Body of pancreas (tissue), 4 donors: Measurements from ENCODE around the gene EXT2. TPM values are rescaled to one million over a fixed set of nuclear protein-coding genes. Genes with fewer than 3 reads are reported as not detected.

ENCODE experiments used
- ATAC-seq: fragments of 150-250 bp; one replicate; pipeline ENCODE4 v1.9.1; 2016
- DNase-seq, 4 donors: peaks; one replicate each; pipeline ENCODE4 v3.0.0-alpha.2; 2019
- H3K27ac ChIP-seq, 4 donors: fragments of 200-600 bp; sonication (generic); 1 replicate in 3 of 4; 2 replicates in 1 of 4; pipeline versions ENCODE4 v1.5.1 to v1.6.1; 2016 to 2019; ENCODE audit warnings: mild to moderate bottlenecking in 1 of 4, mixed read lengths in 1 of 4, moderate library complexity in 1 of 4
- H3K27me3 ChIP-seq, 2 donors: fragments of 200-600 bp; sonication (generic); one replicate each; pipeline ENCODE4 v1.6.0; 2016; ENCODE audit warnings: mild to moderate bottlenecking in 1 of 2
- H3K36me3 ChIP-seq, 2 donors: fragments of 200-600 bp; sonication (generic); replicated peaks in 1 of 2; 2 replicates each; pipeline ENCODE4 v1.5.1; 2016; ENCODE audit warnings: low read depth in 2 of 2; ENCODE audit not compliant: insufficient read depth in 1 of 2
- H3K4me1 ChIP-seq: fragments of 200-600 bp; sonication (generic); one replicate; pipeline ENCODE4 v1.6.0; 2016
- H3K4me3 ChIP-seq, 2 donors: fragments of 200-600 bp; sonication (generic); 1 replicate in 1 of 2; 2 replicates in 1 of 2; pipeline ENCODE4 v1.5.1; 2016 to 2019
- H3K9me3 ChIP-seq, 3 donors: fragments of 200-600 bp; sonication (generic); 1 replicate in 2 of 3; 2 replicates in 1 of 3; pipeline ENCODE4 v1.5.1; 2016
- CTCF ChIP-seq, 7 experiments: fragments of 450-650 bp in 4 of 7; fragments of 200-600 bp in 3 of 7; sonication (generic) in 3 of 7; IDR thresholded peaks; one replicate each; pipeline ENCODE4 v1.5.1; 2016 to 2019; ENCODE audit warnings: antibody characterized with exemption in 7 of 7
- POLR2A ChIP-seq, 3 donors: fragments of 450-650 bp; IDR thresholded peaks; one replicate each; pipeline ENCODE4 v1.6.1; 2016; ENCODE audit warnings: antibody characterized with exemption in 3 of 3, mild to moderate bottlenecking in 2 of 3
- whole genome bisulfite sequencing, 2 donors: methylation state at CpG; one replicate each; pipeline ENCODE4 v1.1.5; 2017; 5-methylcytosine and 5-hydroxymethylcytosine counted together
- intact Hi-C: fragments of 100-400 bp; cut with DNase I; formaldehyde crosslinking; loops from one replicate; pipeline ENCODE4 v1.15.1; 2023
- total RNA-seq, 2 donors: library from RNA; depleted of rRNA; stranded (reverse); fragments of >200 nt; gene quantifications; one replicate each; pipeline ENCODE4 v1.1.0, GENCODE V29; 2016

The EXT2 gene
- total RNA-seq, result 10 to 100 TPM; 21.4 to 34.2 TPM

GRCh38 chr11:44095506-44096359 is at the start of gene EXT2:
Gene EXT2, plus strand, starts transcription at chr11:44095678. Its CDS starts 12,035 bp downstream, at chr11:44107713.
- Histone ChIP-seq H3K4me3 (peak within 1 kb of the TSS; percentile 49 to 96), H3K4me1 (peaks cover 16% of the 10 kb centered on the region), H3K27ac (peak within 1 kb of the TSS; percentile 71 to 88 (median 78)), H3K27me3 (no peaks in the 10 kb centered on the region), H3K36me3 (no peaks in the 10 kb centered on the region), H3K9me3 (no peaks in the 10 kb centered on the region)
- peak; percentile 85 to 95 (median 86) for TF ChIP-seq CTCF (IDR thresholded peaks at IDR 0.05)
- peak; percentile 53 to 72 (median 67) for TF ChIP-seq POLR2A (IDR thresholded peaks at IDR 0.05)
- DNase-seq (peak; percentile 90 to 92 (median 91)), ATAC-seq (peak; percentile 96)
- intact Hi-C loops, result no loop called here
- 0 to 1% methylated on average over 24 to 83 of the region's 83 CpGs for WGBS, 2 donors

GRCh38 chr11:44046182-44046581 is 49.3 kb upstream of the EXT2 start:
- no peak for DNase-seq
- Histone ChIP-seq H3K36me3 (no peaks in the 10 kb centered on the region), H3K4me1 (no peaks in the 10 kb centered on the region), H3K9me3 (no peaks in the 10 kb centered on the region), H3K4me3 (no peak overlapping the region), H3K27me3 (no peaks in the 10 kb centered on the region), H3K27ac (no peak overlapping the region)
- TF ChIP-seq POLR2A (IDR thresholded peaks at IDR 0.05) (no peak), CTCF (IDR thresholded peaks at IDR 0.05) (no peak)
- intact Hi-C loops, result no loop called here
- ATAC-seq, result no peak
- WGBS, 2 donors, result 69 to 81% methylated on average over 2 of the region's 2 CpGs

GRCh38 chr11:44047298-44047697 is 48.2 kb upstream of the EXT2 start:
- 64 to 74% methylated on average over 2 of the region's 2 CpGs for WGBS, 2 donors
- Histone ChIP-seq H3K9me3 (no peaks in the 10 kb centered on the region), H3K27ac (no peak overlapping the region), H3K4me1 (no peaks in the 10 kb centered on the region), H3K36me3 (no peaks in the 10 kb centered on the region), H3K27me3 (no peaks in the 10 kb centered on the region), H3K4me3 (no peak overlapping the region)
- TF ChIP-seq POLR2A (IDR thresholded peaks at IDR 0.05) (no peak), CTCF (IDR thresholded peaks at IDR 0.05) (no peak)
- ATAC-seq, result no peak
- intact Hi-C loops, result no loop called here
- no peak for DNase-seq

GRCh38 chr11:44047931-44048431 is 47.5 kb upstream of the EXT2 start, which contains the start of gene ACCSL:
Gene ACCSL, plus strand, starts transcription at chr11:44047981. Its CDS starts 56 bp downstream, at chr11:44048037.
- Histone ChIP-seq H3K4me1 (no peaks in the 10 kb centered on the region), H3K9me3 (no peaks in the 10 kb centered on the region), H3K4me3 (no peak within 1 kb of the TSS), H3K36me3 (no peaks in the 10 kb centered on the region), H3K27me3 (no peaks in the 10 kb centered on the region), H3K27ac (no peak within 1 kb of the TSS)
- TF ChIP-seq POLR2A (IDR thresholded peaks at IDR 0.05) (no peak), CTCF (IDR thresholded peaks at IDR 0.05) (no peak)
- intact Hi-C loops, result no loop called here
- 78 to 100% methylated on average over 1 to 12 of the region's 12 CpGs for WGBS, 2 donors
- ATAC-seq (no peak), DNase-seq (no peak)
